ENCODE measurements around the gene GUK1. TPM values are rescaled to one million over a fixed set of nuclear protein-coding genes. Genes with fewer than 3 reads are reported as not detected.

The GUK1 gene
- total RNA-seq, 4 donors from 2014 or later, result 206 to 232 (median 224) TPM

GRCh38 chr1:228145463-228146416, 5.7 kb downstream of the GUK1 start:
- no peak overlapping the region for H3K4me3 ChIP-seq
- peak in 2 of 3 donors; percentile 31 to 44 for DNase-seq
- H3K27me3 ChIP-seq, result no peaks in the 10 kb centered on the region
- H3K36me3 ChIP-seq, result peaks cover 0 to 40% (median 0%) of the 10 kb centered on the region in 3 donors
- no peak overlapping the region for H3K27ac ChIP-seq
- no peaks in the 10 kb centered on the region for H3K9me3 ChIP-seq
- TF ChIP-seq POLR2A (IDR thresholded peaks at IDR 0.05) (no peak), CTCF (IDR thresholded peaks at IDR 0.05) (no peak)
- peaks cover 3 to 60% (median 23%) of the 10 kb centered on the region in 4 donors for H3K4me1 ChIP-seq

- DNase-seq, result peak in 1 of 3 donors; percentile 37
- Histone ChIP-seq H3K27me3 (no peaks in the 10 kb centered on the region), H3K36me3 (peaks cover 0 to 40% (median 0%) of the 10 kb centered on the region in 3 donors), H3K9me3 (no peaks in the 10 kb centered on the region), H3K27ac (no peak overlapping the region), H3K4me3 (no peak overlapping the region), H3K4me1 (peaks cover 3 to 60% (median 16%) of the 10 kb centered on the region in 4 donors)
- TF ChIP-seq CTCF (IDR thresholded peaks at IDR 0.05) (no peak), POLR2A (IDR thresholded peaks at IDR 0.05) (no peak)
Measured at GRCh38 chr1:228146417-228147150, 6.5 kb downstream of the GUK1 start.

GRCh38 chr1:228147151-228147693, 7.1 kb downstream of the GUK1 start:
- Histone ChIP-seq H3K4me1 (peaks cover under 1 to 55% (median 10%) of the 10 kb centered on the region in 4 donors), H3K36me3 (peaks cover 0 to 40% (median 0%) of the 10 kb centered on the region in 3 donors), H3K9me3 (no peaks in the 10 kb centered on the region), H3K27me3 (no peaks in the 10 kb centered on the region), H3K4me3 (no peak overlapping the region), H3K27ac (no peak overlapping the region)
- TF ChIP-seq CTCF (IDR thresholded peaks at IDR 0.05) (no peak), POLR2A (IDR thresholded peaks at IDR 0.05) (no peak)
- peak in 1 of 3 donors; percentile 41 for DNase-seq

- no peak for DNase-seq
- no peaks in the 10 kb centered on the region for H3K27me3 ChIP-seq
- H3K27ac ChIP-seq, result no peak overlapping the region
- H3K9me3 ChIP-seq, result no peaks in the 10 kb centered on the region
- peaks cover 0 to 50% (median 5%) of the 10 kb centered on the region in 4 donors for H3K4me1 ChIP-seq
- peaks cover 0 to 40% (median 0%) of the 10 kb centered on the region in 3 donors for H3K36me3 ChIP-seq
- H3K4me3 ChIP-seq, result no peak overlapping the region
- TF ChIP-seq POLR2A (IDR thresholded peaks at IDR 0.05), result no peak
- TF ChIP-seq CTCF (IDR thresholded peaks at IDR 0.05), result no peak
Measured at GRCh38 chr1:228147768-228148167, 7.7 kb downstream of the GUK1 start.

GRCh38 chr1:228148196-228148861, 8.2 kb downstream of the GUK1 start:
- TF ChIP-seq CTCF (IDR thresholded peaks at IDR 0.05) (no peak), POLR2A (IDR thresholded peaks at IDR 0.05) (no peak)
- Histone ChIP-seq H3K36me3 (peaks cover 0 to 40% (median 0%) of the 10 kb centered on the region in 3 donors), H3K4me1 (peaks cover 0 to 44% (median under 1%) of the 10 kb centered on the region in 4 donors), H3K27ac (peak overlapping the region; percentile 47 to 83 (median 76)), H3K9me3 (no peaks in the 10 kb centered on the region), H3K27me3 (no peaks in the 10 kb centered on the region), H3K4me3 (no peak overlapping the region)
- peak in 1 of 3 donors; percentile 38 for DNase-seq

Measured in Peyer's patch (tissue), 4 donors.